HepG2 (cell line): ENCODE data around the gene BTN1A1. TPM values are rescaled to one million over a fixed set of nuclear protein-coding genes. Genes with fewer than 3 reads are reported as not detected.
A peak's percentile ranks its signal among the peaks of the same experiment; 100 is the strongest.

Experiments
- ARID2 ChIP-seq: sonication (generic); formaldehyde crosslinking; IDR thresholded peaks from 2 replicates; pipeline ENCODE4 v1.8.1; 2022; ENCODE audit warnings: mild to moderate bottlenecking, missing genetic modification reagents, borderline replicate concordance
- BRD4 ChIP-seq: sonication (generic); formaldehyde crosslinking; IDR thresholded peaks from 2 replicates; pipeline ENCODE4 v1.4.0; 2020; ENCODE audit warnings: missing genetic modification reagents
- CC2D1A ChIP-seq: sonication (generic); formaldehyde crosslinking; IDR thresholded peaks from 2 replicates; pipeline ENCODE4 v1.8.1; 2023; ENCODE audit warnings: mild to moderate bottlenecking, missing genetic modification reagents
- HNF1A ChIP-seq, 2 experiments: sonication (generic) in 1 of 2; formaldehyde crosslinking in 1 of 2; IDR thresholded peaks; 2 replicates each; pipeline versions ENCODE4 v1.4.0 to v1.6.1; 2016 to 2020; ENCODE audit warnings: borderline replicate concordance in 1 of 2, low read depth in 1 of 2, mild to moderate bottlenecking in 1 of 2, missing genetic modification reagents in 1 of 2
- KDM4B ChIP-seq: sonication (generic); formaldehyde crosslinking; IDR thresholded peaks from 2 replicates; pipeline ENCODE4 v1.4.0; 2020; ENCODE audit warnings: missing genetic modification reagents
- MATR3 ChIP-seq: sonication (generic); formaldehyde crosslinking; IDR thresholded peaks from 2 replicates; pipeline ENCODE4 v1.4.0; 2020; ENCODE audit warnings: missing genetic modification reagents
- NBN ChIP-seq: fragments of 450-650 bp; conservative IDR thresholded peaks from 2 replicates; pipeline ENCODE4 v1.6.1; 2017
- NFATC3 ChIP-seq: sonication (generic); formaldehyde crosslinking; IDR thresholded peaks from 2 replicates; pipeline ENCODE4 v1.5.1; 2020; ENCODE audit warnings: mild to moderate bottlenecking, missing genetic modification reagents
- SUZ12 ChIP-seq: fragments of 150-350 bp; IDR thresholded peaks from 2 replicates; pipeline ENCODE4 v1.6.1; 2014; ENCODE audit warnings: low read depth, low read length
- TP53 ChIP-seq: sonication (generic); formaldehyde crosslinking; conservative IDR thresholded peaks from 2 replicates; pipeline ENCODE4 v1.4.0; 2020; ENCODE audit warnings: missing genetic modification reagents
- YY1 ChIP-seq: IDR thresholded peaks from 2 replicates; pipeline ENCODE4 v1.6.1; 2011; ENCODE audit warnings: low read length, low read depth, moderate library complexity, mild to moderate bottlenecking; ENCODE audit not compliant: insufficient read depth, insufficient replicate concordance
- ZBTB37 ChIP-seq: sonication (generic); formaldehyde crosslinking; IDR thresholded peaks from 2 replicates; pipeline ENCODE4 v1.4.0; 2020; ENCODE audit warnings: mild to moderate bottlenecking, missing genetic modification reagents
- ZMYM2 ChIP-seq: sonication (generic); formaldehyde crosslinking; IDR thresholded peaks from 2 replicates; pipeline ENCODE4 v1.8.0; 2022; ENCODE audit warnings: mild to moderate bottlenecking, missing genetic modification reagents
- ZNF207 ChIP-seq: fragments of 450-650 bp; IDR thresholded peaks from 2 replicates; pipeline ENCODE4 v1.6.1; 2016; ENCODE audit warnings: antibody characterized with exemption, borderline replicate concordance
- ZNF530 ChIP-seq: sonication (generic); formaldehyde crosslinking; IDR thresholded peaks from 2 replicates; pipeline ENCODE4 v1.5.0; 2020; ENCODE audit warnings: low read depth, mild to moderate bottlenecking, missing genetic modification reagents
- ZNF710 ChIP-seq: sonication (generic); formaldehyde crosslinking; IDR thresholded peaks from 2 replicates; pipeline ENCODE4 v1.5.0; 2020; ENCODE audit warnings: mild to moderate bottlenecking, missing genetic modification reagents, borderline replicate concordance
- ZNF770 ChIP-seq: sonication (generic); formaldehyde crosslinking; IDR thresholded peaks from 2 replicates; pipeline ENCODE4 v1.5.0; 2020; ENCODE audit warnings: mild to moderate bottlenecking, missing genetic modification reagents
- ZNF781 ChIP-seq: sonication (generic); formaldehyde crosslinking; IDR thresholded peaks from 2 replicates; pipeline ENCODE4 v1.5.1; 2020; ENCODE audit warnings: borderline replicate concordance, mild to moderate bottlenecking, missing genetic modification reagents; ENCODE audit errors: not compliant biosample characterization
- ZNF782 ChIP-seq: sonication (generic); formaldehyde crosslinking; IDR thresholded peaks from 2 replicates; pipeline ENCODE4 v1.4.0; 2020; ENCODE audit warnings: missing genetic modification reagents, mild to moderate bottlenecking, borderline replicate concordance
- polyA plus RNA-seq, 8 experiments: library from polyadenylated mRNA; depleted of rRNA in 3 of 8; stranded (reverse) in 7 of 8; unstranded in 1 of 8; fragments of >200 nt; fragmentation: Illumina TruSeq in 4 of 8; extraction: Trizol in 4 of 8; gene quantifications; 2 replicates each; pipeline versions ENCODE4 v1.2.1 to v1.2.3, GENCODE V29; 2011 to 2016; ENCODE audit warnings: low read depth in 4 of 8, missing spikeins in 1 of 8, mixed read lengths in 1 of 8; ENCODE audit not compliant: insufficient read depth in 1 of 8
- total RNA-seq, 5 experiments: library from RNA; depleted of rRNA; stranded (reverse); fragments of >200 nt; fragmentation: Illumina TruSeq; extraction: Trizol; gene quantifications; 2 replicates each; pipeline ENCODE4 v1.2.3, GENCODE V29; 2016; ENCODE audit warnings: low read depth in 1 of 5

BTN1A1 gene
- total and polyA plus RNA-seq, 2 of the 13 experiments (the other 11 are each of a cell fraction or from before 2014, with no cell fraction given) = 0.04 TPM; not detected in 1

GRCh38 chr6:26550250-26550993 lies 50.3 kb downstream of the BTN1A1 start (continued):
- TF ChIP-seq HNF1A (IDR thresholded peaks at IDR 0.05; ENCODE audit: low read depth) (no peak), HNF1A (CRISPR knock-in tag; IDR thresholded peaks at IDR 0.05; ENCODE audit: borderline replicate concordance) (peak; percentile 63), ZNF710 (CRISPR knock-in tag) (peak; percentile 68; the same call in 1 of the 2 replicates), KDM4B (0 out of 2 replicates have a peak, but pooled peaks have one; percentile 86), ZNF781 (CRISPR knock-in tag) (peak; percentile 75), MATR3 (no peak), ARID2 (no peak; the same call in 1 of the 2 replicates), ZNF530 (CRISPR knock-in tag) (no peak), ZNF207 (no peak), YY1 (peak; percentile 74), ZNF770 (CRISPR knock-in tag) (no peak), ZMYM2 (CRISPR knock-in tag) (peak; percentile 97), CC2D1A (no peak), TP53 (CRISPR knock-in tag) (no peak), NFATC3 (CRISPR knock-in tag) (no peak), NBN (no peak), ZNF782 (CRISPR knock-in tag) (no peak; the same call in 1 of the 2 replicates), SUZ12 (no peak), ZBTB37 (CRISPR knock-in tag) (no peak; the same call in 1 of the 2 replicates), BRD4 (no peak)
